ENCODE data around the gene MRPS18A.

Gene MRPS18A

DNA sequence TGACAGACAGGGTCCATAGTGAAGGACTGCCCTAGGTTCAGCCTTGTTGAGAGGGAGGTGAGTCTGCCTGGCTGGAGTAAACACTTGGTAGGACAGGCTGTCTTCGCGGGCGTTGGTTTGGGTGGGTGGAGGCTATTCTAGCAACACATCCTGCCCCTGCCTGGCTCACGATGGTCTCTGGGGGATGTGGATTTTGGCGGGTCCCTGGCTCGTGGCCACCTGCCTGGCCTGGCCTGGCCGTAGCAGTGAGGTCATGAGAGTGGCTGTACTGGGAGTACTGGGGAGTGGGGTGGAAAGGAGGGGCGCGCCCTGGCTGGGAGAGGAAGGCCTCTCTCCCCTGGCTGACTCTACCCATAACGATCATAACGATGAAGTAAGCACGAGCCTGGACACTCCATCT, 30.2 kb upstream of the MRPS18A start:
- peak in 1 of 10 donors; percentile 57 for DNase-seq
- intact Hi-C loops (cut with DNase I), result no loop called here

DNA sequence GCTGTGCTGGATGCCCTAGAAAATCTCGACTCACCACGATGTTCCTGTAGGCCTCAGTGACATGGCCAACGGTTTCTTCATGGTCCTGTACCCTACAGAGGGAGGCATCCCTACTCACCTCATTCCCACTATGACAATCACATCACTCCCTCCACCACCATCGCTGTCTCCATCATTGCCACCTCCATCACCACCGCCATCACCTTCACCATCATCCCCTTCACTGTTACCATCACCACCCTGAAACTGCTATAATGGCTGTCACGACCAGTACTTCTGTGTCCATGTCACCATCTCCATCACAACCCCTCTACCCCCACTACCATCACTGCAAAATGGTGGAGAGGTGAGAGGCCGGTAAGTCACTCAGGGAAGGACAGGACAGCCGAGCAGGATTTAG, 29.8 kb upstream of the MRPS18A start:
- DNase-seq, result peak in 1 of 10 donors; percentile 22

DNA sequence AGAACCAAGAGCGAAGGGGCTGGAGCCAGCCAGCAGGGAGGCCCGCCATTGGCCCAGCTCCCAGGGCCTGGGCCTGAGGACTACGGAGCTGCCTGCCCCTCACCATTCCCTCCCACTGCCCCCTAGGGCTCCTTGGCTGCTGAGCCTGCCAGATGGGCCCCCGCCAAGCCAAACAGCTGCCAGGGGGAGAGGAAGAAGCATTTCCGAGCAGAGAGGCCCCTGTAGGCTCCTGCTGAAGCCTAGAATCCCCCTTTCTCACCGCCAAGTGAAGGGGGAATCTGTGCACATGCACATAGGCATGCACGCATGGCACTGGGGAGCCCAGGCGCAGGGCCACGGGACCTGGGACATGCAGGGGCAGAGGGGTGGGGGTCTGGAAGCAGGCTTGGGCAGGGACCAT, 28.5 kb upstream of the MRPS18A start:
- intact Hi-C loops (cut with DNase I), result no loop called here
- DNase-seq, result peak in 6 of 10 donors; percentile 15 to 86 (median 36)

More for the DNA sequence above, 29.8 kb upstream of the MRPS18A start:
- intact Hi-C loops (cut with DNase I), result no loop called here

DNA sequence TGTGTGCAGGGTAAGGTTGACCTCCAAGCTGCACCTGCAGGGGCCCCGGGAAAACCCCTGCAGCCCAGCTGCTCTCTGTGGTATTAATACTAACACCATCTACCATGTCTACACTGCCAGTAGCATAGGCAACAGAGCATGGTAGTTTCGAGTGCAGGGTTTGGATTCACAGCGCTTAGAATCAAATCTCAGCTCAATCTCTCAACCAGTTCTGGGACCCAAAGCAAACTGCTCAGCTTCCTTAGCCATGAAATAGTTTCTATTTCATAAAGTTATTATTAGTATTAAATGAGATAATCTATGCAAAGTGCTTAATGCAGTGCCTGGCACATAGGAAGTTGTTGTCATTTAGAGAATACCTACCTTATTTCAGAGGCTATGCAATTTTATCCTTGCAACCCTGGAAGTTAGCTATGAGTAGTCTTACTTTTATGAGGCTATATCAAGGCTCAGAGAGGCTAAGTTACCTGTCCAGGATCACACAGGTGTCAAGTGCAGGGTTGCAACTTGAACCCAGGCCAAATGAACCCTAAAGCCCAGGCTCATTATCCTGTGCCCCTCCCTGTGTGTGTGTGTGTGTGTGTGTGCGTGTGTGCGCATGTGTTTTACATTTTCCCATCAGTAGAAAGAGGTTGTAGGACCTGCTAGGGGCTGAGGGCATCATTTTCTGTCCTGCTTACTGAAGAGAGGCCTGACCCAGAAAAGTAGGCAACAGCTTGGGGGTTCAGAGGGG, 27.6 kb upstream of the MRPS18A start:
- DNase-seq, result peak in 1 of 10 donors; percentile 3
- intact Hi-C loops (cut with DNase I), result no loop called here

DNA sequence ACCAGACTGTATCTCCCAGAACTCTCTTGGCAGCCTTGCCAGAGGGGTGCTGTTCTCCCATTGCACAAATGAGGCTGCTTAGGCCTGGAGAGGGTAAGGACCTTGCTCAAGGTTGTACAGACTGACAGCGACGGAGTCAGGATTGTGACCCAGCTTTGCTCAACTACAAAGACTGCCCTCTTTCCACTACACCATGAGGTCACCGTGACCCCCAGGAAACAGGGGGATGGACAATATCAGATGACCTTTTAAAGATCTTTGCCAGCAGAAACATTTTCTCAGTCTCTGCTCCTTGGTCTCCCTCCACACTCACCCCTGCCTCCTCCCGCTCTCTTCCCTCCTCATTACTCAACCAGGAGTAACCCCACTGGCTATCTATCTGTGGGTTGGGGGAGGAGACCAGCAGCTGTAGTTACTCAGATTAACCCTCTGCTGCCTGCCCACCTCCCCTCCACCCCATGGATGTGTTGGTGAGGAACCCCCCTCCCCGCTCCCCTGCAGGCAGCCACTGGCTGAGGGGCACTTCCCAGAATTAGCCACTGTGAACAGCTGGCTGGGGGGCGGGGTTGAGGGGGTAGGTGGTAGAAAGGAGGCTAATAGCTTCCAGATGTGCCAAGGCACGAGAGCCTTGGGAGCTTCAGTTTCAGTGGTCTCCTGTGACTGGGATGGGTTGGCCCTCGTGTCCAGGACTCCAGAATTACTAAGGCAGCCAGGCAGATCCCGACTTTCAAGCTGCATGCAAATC, 26.9 kb upstream of the MRPS18A start:
- intact Hi-C loops (cut with DNase I), result no loop called here
- DNase-seq, result peak in 1 of 10 donors; percentile 41

DNA sequence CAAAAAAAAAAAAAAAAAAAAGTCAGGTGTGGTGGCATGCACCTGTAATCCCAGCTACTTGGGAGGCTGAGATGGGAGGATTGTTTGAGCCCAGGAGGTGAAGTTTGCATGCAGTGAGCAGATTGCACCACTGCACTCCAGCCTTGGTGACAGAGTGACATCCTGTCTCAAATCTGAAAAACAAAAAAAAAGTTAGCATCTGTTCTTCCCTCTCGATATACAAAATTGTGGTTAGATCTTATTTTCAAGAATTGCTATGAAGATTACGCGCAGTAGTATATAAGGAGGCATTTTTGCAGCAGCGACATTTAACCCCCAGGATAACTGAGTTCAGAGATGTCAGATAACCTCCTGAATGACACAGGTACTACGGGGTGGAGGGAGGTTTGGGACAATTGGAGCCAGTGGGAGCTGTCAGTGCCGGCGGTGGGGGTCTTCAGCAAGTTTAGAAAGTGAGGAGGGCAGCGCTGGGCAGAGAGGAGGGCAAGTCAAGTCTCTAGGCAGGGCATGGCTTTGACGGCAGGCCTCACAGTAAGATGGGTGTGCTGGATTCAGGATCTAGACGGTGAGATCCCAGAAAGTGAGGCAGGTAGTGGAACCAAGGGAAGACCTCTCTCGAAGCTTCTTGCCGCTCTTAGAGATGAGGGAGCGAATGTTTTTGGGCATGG, 26.2 kb upstream of the MRPS18A start:
- DNase-seq, result no peak
- intact Hi-C loops (cut with DNase I), result no loop called here

DNA sequence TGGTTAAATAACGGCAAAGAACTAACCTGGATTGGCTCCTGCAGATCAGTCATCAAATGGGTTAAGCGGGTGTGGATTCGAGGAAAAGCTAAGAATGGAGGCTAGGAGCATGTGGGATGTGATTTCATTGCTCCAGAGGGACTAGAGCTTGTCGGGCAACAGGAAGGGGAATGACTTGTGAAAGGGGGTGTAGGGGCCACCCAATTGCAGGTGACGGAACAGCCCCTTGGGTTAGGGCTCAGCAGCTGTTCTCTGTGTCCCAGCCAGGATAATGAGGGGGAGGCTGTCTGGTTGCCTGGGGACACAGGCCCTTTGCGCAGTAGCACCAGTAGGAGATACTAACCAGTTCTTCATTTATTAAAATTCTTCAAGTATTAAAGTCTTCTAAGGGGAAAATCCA, 25.0 kb upstream of the MRPS18A start:
- DNase-seq, result no peak
- intact Hi-C loops (cut with DNase I), result no loop called here

DNA sequence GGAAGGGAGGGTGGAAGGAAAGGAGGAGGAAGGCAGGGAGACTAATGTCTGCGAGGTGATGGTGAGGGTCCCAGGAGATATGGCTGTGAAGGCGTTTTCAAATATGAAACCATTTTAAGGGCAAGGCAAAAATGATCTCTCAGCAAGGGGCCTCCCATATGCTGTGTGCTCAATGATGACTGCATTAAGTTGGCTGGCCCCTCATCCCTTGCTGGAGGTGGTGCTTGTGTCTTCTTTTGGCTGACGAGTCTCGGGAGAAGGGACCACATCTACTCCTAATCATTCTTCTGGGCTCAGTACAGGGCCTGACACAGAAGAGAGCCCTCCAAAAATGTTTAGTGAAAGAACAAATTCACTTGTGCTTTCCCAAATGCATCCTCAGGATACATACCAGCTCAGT, 23.0 kb upstream of the MRPS18A start:
- DNase-seq, result no peak
- intact Hi-C loops (cut with DNase I), result no loop called here

DNA sequence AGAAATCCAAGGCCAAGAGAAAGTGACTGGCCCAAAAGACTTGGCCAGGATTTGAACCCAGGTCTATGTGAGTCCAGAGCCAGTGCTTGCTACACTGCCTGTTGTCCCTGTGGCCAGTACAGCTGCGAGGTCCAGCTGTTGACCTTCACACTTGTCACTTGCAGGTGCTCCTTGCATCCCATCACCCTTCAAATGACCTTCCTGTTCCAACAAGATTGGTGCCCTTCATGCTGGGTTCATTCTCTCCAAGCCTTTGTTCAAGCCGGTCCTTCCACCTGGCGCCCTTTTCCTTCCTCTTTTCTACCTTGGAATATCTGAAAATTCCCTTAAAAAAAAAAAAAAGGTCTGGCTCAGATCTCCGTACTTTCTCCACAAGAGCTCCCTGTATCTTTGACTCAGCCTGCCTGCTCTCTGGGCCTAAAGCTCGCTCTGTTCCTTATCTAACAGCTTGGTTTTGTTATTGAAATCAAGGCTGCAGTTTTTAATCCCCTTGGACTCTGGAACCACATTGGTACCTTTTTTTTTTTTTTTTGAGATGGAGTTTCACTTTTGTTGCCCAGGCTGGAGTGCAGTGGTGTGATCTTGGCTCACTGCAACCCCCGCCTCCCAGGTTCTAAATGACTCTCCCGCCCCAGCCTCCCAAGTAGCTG, 22.2 kb upstream of the MRPS18A start:
- intact Hi-C loops (cut with DNase I), result loop anchor here (10.0 kb wide), 1 partner anchor 45 kb away; no protein-coding TSS in a partner anchor
- no peak for DNase-seq

DNA sequence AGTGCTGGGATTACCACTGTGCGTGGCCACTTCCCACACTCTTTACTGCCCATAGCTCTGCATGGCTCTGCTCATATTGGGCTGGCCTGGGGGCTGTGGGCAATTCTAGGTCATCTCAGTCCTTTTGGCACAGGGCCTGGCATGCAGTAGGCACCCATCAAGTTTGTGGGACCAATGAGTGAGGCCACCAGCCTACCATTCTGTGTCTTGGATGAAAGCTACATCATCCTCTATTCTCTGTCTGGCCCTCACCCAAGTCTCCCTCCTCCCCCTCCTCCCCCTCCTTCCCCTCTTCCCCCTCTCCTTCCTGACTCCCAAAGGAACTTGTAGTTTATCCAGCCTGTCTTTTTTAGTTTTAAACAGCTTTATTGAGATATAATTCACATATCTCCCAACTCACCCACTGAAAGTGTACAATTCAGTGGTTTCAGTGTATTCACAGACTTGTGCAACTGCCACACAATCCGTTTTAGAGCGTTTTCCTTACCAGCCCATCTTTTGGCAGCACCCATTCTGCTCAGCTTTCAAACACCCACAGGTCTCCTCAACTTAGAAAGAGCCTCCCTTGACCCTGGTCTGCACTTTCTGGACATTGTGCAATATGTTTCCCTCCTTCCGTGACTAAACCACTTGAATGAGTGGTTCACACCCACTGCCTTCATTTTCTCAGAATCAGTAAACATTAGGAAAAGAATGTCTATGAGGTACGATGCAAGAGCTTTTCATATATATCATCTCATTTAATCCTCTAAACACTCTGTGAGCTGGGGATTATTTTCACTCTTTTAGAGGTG, 21.5 kb upstream of the MRPS18A start:
- DNase-seq, result no peak
- intact Hi-C loops (cut with DNase I), result loop anchor here (10.0 kb wide), 1 partner anchor 46 kb away; no protein-coding TSS in a partner anchor

DNA sequence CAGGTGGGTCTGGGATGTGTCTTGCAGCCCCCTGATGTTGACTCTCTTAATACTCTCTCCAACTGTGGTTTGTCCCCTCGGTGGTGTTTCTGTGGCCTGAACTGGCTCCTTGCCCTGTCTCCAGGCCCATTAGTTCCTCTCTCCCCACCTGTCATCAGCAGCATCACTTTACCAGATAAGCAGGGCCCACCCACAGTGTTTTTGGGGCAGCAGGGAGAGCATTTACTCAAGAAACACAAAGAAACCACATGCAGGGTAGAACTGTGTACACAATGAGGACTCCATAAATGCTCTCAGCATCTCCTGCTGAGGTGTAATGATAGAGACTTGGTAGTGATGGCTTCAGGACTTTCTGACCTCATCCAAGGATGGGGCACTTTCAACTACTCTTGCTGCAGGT, 20.2 kb upstream of the MRPS18A start:
- intact Hi-C loops (cut with DNase I), result loop anchor here (10.0 kb wide), 1 partner anchor 47 kb away; no protein-coding TSS in a partner anchor
- no peak for DNase-seq

DNA sequence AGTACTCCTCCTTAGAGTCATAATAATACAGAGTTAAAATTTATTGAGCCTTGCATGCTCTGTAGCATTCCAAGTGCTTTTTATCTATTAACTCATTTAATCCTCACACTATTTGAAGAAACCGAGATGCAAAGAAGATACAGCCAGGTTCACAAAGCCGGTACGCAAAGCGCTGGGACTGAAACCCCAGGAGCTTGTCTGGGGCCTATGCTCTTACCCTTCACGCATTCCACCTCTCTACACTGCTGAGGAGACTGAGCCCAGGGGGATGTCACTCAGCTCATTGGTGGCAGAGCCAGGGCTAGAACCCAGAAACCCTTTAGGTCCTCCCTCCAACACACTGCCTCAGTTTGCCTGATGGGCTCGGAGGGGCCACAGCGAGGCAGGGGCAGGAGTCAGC, 19.7 kb upstream of the MRPS18A start:
- intact Hi-C loops (cut with DNase I), result loop anchor here (10.0 kb wide), 1 partner anchor 48 kb away; no protein-coding TSS in a partner anchor
- DNase-seq, result no peak

DNA sequence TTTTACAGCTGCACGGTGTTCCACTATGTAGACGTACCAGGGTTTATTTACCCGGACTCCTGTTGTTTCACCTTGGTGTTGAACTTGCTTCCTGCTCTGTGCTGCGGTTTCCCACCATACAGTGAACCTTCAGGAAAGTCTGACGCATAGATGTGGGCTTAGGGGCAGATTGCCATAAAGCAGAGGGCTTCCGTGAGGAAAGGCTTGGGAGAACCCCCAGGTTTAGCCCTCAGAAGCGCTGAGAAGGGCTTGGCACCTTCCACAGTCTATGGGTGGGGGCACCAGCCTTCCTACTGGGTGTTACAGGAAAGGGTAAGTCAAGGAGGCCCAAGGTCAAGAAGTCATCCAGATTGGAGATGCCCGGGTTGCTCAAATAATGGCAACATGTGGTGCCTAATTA, 19.2 kb upstream of the MRPS18A start:
- DNase-seq, result no peak
- intact Hi-C loops (cut with DNase I), result loop anchor here (10.0 kb wide), 1 partner anchor 48 kb away; no protein-coding TSS in a partner anchor

DNA sequence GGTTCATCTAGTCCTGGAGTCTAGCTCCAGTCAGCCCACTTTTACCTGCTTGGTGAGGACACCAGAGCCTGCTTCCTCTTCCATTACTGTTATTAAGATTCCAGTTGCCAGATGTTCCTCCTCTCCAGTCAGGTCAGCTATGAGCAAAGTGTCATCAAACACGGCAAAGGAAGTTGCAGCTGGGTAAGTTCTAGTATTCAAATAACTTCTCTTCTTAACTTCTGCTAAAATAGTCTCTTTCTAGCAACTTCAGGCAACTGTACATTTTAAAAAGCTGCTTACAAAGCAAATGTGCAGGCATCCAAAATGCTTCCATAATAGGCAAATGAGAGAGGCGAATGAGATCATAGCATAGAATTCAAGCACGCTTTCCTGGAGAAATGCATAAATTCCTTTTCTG, 18.4 kb upstream of the MRPS18A start:
- no peak for DNase-seq

DNA sequence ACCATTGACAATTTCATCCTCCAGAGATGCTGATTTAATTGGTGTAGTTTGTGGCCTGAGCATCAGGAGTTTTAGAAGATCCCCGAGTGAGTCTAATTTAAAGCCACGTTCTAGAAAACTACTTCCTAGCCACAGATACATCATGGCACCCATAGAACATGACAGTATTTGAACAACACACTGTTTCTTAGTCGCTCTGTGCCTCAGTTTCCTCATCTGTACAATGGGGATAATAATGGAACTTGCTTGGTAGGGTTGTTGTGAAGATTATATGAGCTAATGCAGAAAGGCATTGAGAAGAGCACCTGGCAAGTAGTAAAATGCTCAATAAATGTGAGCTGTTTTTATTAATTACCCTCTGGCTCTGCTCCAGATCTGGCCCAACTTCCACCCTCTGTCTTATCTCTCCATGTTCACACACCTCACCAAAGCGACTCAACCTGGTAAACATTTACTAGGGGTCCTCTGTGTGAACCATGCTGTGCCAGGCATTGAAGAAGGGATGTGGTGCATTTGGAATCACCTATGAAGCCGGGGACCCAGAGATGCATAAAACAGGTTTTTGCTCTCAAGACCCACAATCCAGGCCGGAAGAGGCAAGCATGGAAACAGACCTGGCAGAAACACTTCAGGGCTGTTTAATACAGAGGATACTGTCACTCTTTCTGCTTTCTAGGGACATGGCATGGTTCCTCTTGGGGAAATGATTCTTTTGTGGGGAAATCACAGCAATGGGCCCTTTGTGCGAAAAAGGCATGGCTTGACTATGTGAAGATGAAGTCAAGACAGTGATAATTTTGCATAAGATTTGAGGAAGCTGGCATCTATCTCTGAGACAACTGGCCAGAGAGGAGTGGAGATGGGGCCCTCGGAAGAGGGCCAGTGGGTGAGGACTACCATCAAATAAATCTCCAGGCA, 16.2 kb upstream of the MRPS18A start:
- intact Hi-C loops (cut with DNase I), result loop anchor here (10.0 kb wide), 1 partner anchor 51 kb away; no protein-coding TSS in a partner anchor
- no peak for DNase-seq

More for the DNA sequence above, 18.4 kb upstream of the MRPS18A start:
- intact Hi-C loops (cut with DNase I), result loop anchor here (10.0 kb wide), 1 partner anchor 49 kb away; no protein-coding TSS in a partner anchor

DNA sequence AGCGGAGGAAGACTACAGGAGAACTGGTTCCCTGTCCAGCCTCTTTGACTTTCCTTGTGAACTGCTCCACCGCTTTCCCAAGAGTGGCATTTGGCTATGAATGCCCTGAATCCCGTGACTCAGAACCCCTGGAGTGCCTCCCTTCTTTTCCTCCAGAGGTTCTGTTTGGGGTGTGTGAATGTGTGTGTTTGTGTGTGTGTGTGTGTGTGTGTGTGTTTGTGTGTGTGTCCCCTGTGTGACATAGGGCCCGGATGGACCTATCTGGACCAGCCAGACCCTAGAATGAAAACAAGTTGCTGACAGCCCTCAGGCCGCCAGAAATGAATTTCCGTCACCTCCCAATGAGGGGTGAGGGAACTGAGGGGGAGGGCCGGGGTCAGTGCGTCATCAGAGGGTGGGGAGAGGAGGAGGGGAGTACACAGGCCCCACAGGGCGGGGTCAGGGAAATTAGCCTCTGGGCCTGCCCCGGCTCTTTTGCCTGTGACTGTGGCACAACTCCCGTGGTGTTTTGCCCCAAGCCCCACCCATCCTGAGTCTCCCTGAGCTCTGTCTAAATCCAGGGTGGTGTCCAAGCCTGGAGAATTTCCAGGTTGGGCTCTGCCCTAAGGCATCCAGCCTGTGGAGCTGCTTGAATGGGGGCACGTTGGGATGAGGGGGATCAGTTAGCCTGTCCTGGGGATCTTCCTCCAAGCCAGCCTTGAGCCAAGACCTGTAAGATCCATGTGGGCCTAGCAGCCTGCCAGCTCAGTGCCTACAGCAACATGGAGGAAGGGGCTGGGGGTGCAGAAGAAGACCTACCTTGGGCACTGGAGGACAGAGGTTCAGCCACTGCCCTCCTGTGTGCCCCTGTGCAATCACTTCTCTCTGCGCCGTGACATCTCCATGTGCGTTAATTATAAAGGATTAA, 15.2 kb upstream of the MRPS18A start:
- DNase-seq, result peak in 1 of 10 donors; percentile 76
- intact Hi-C loops (cut with DNase I), result loop anchor here (10.0 kb wide), 1 partner anchor 52 kb away; no protein-coding TSS in a partner anchor

DNA sequence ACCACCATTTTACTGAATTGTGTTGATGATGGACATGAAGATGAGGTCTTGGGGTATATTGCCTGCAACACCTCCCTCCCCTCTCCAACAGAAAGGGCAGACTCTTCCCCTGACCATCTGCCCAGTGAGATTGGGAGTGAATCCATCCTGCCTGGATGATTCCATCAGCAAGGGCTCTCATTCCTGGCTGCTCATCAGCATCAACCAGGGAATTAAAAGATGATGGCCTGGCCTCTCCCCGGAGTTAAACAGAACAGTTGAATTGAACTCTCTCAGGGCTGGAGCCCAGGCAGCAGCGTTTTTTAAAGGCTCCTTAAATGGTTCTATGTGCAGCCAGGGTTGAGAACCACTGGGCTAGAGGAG, 14.6 kb upstream of the MRPS18A start:
- intact Hi-C loops (cut with DNase I), result loop anchor here (10.0 kb wide), 1 partner anchor 53 kb away; no protein-coding TSS in a partner anchor
- no peak for DNase-seq

All from posterior cingulate gyrus (tissue), 11 donors.